ENCODE data around the gene ARID5A.

DNA sequence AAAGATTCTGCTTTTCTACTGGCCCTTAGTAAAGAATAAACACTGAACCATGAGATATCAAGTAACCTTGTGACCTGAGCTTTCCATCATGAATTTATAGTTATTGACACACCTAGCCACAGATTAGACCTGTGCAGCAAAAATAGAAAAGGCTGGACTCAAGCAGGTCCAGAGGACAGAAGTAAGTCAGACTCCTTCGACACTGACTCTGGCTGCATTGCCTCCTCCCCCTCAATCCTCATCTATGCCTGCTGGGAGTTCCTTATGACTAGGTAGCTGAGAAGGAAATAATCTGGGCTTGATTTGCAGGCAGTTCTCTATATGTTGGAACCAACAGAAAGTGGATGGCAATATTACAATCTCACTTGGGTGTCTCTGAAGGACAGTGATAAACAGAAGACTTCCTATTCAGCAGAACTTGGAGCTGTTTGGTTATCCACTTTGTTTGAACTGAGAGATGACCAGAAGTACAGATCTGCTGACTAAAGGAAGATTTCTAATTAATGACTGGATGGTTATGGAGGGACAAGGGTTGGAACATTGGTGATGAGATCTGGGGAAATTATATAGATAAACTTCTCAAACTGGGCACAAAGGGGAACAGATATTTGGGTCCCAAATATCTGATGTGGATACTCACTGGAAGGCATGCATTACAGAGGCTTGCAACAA is 39.4 kb downstream of the ARID5A start:
- no peak for TF ChIP-seq CTCF (IDR thresholded peaks at IDR 0.05)
- no peak for TF ChIP-seq POLR2AphosphoS5 (IDR thresholded peaks at IDR 0.05)
